Left ventricle myocardium inferior (tissue), 1 donor: ENCODE results near the gene FANCC. TPM values are rescaled to one million over a fixed set of nuclear protein-coding genes. Genes with fewer than 3 reads are reported as not detected.

ENCODE experiments used
- DNase-seq: peaks from one replicate; pipeline ENCODE4 v3.0.0-alpha.2; 2020
- H3K27ac ChIP-seq: fragments of 200-600 bp; replicated peaks from 2 replicates; pipeline ENCODE4 v1.8.0; 2021
- H3K27me3 ChIP-seq: fragments of 200-600 bp; 2 replicates; pipeline ENCODE4 v1.8.0; 2021; ENCODE audit warnings: low read depth
- H3K36me3 ChIP-seq: fragments of 200-600 bp; 2 replicates; pipeline ENCODE4 v1.8.0; 2021
- H3K4me1 ChIP-seq: fragments of 200-600 bp; 2 replicates; pipeline ENCODE4 v1.8.0; 2021
- H3K4me3 ChIP-seq: fragments of 200-600 bp; 2 replicates; pipeline ENCODE4 v1.8.0; 2021; ENCODE audit warnings: mild to moderate bottlenecking, moderate library complexity
- H3K9me3 ChIP-seq: fragments of 200-600 bp; replicated peaks from 2 replicates; pipeline ENCODE4 v1.8.0; 2021
- intact Hi-C: fragments of 100-400 bp; cut with micrococcal nuclease; formaldehyde crosslinking; loops from one replicate; pipeline ENCODE4 v1.11.0; 2022
- total RNA-seq: library from RNA; stranded (reverse); fragmentation: NEBNext Ultra II Directional; extraction: Animal tissue kit (Norgen Biotek cat#: 25700); gene quantifications from one replicate; pipeline ENCODE4 v1.2.1, GENCODE V29; 2021
- TF ChIP-seq, protein P1 (sequence below): fragments of 200-600 bp; IDR thresholded peaks from 2 replicates; pipeline ENCODE4 v1.8.0; 2021; ENCODE audit warnings: antibody characterized with exemption, mild to moderate bottlenecking, borderline replicate concordance
- donor health status: DM: no; HTN: yes; CAD: no; lungs with severe emphysema.

The FANCC gene
- total RNA-seq, 1 donor from 2014 or later: 4.1 TPM

GRCh38 chr9:95085861-95086563, 231.5 kb downstream of the FANCC start:
- no peaks in the 10 kb centered on the region for H3K9me3 ChIP-seq
- intact Hi-C loops: no loop called here
- H3K27ac ChIP-seq: peak overlapping the region; percentile 90
- TF ChIP-seq, protein P1, sequence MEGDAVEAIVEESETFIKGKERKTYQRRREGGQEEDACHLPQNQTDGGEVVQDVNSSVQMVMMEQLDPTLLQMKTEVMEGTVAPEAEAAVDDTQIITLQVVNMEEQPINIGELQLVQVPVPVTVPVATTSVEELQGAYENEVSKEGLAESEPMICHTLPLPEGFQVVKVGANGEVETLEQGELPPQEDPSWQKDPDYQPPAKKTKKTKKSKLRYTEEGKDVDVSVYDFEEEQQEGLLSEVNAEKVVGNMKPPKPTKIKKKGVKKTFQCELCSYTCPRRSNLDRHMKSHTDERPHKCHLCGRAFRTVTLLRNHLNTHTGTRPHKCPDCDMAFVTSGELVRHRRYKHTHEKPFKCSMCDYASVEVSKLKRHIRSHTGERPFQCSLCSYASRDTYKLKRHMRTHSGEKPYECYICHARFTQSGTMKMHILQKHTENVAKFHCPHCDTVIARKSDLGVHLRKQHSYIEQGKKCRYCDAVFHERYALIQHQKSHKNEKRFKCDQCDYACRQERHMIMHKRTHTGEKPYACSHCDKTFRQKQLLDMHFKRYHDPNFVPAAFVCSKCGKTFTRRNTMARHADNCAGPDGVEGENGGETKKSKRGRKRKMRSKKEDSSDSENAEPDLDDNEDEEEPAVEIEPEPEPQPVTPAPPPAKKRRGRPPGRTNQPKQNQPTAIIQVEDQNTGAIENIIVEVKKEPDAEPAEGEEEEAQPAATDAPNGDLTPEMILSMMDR: peak; percentile 12
- peaks cover 72% of the 10 kb centered on the region for H3K36me3 ChIP-seq
- no peak for DNase-seq
- peaks cover 100% of the 10 kb centered on the region for H3K4me1 ChIP-seq
- no peaks in the 10 kb centered on the region for H3K27me3 ChIP-seq
- no peak overlapping the region for H3K4me3 ChIP-seq

DNA sequence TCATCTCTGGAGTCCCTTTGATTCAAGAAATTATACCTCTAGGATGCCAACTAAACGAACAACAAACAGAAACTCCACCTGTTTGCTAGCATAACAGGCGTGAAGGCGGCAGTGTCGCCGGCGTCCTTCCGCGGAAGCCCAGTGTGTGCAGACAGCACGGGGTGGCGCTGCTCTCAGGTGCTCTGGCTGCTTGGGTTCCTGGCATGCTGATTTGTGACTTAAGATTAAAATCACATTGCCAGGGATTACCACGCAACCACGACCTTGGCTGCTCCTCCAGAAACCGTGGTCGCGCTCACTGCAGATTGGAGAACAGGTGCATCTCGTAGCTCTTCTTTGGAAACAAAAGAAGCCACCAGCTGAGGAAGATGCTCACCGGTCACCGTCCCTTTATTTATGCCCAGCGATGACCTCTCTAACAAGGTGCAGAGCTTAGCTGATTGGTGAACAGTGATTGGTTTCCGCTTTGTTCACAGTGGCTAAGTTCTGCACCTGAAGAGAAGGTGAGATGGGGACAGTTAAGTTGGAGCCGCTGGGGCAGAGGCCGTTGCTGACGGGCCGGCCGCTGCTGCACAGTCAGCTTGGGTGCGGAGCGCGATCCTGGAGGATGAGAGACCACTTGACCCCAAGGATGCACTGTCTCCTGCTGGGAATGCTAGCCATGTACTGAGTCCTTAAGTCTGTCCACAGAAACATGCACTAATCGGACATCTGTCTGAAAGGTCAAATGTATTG, 232.3 kb downstream of the FANCC start:
- no peak for DNase-seq
- intact Hi-C loops: no loop called here
- Histone ChIP-seq H3K27me3 (no peaks in the 10 kb centered on the region), H3K9me3 (no peaks in the 10 kb centered on the region), H3K27ac (peak overlapping the region; percentile 90), H3K4me1 (peaks cover 100% of the 10 kb centered on the region), H3K4me3 (no peak overlapping the region), H3K36me3 (peaks cover 79% of the 10 kb centered on the region)
- TF ChIP-seq, protein P1: no peak

DNA sequence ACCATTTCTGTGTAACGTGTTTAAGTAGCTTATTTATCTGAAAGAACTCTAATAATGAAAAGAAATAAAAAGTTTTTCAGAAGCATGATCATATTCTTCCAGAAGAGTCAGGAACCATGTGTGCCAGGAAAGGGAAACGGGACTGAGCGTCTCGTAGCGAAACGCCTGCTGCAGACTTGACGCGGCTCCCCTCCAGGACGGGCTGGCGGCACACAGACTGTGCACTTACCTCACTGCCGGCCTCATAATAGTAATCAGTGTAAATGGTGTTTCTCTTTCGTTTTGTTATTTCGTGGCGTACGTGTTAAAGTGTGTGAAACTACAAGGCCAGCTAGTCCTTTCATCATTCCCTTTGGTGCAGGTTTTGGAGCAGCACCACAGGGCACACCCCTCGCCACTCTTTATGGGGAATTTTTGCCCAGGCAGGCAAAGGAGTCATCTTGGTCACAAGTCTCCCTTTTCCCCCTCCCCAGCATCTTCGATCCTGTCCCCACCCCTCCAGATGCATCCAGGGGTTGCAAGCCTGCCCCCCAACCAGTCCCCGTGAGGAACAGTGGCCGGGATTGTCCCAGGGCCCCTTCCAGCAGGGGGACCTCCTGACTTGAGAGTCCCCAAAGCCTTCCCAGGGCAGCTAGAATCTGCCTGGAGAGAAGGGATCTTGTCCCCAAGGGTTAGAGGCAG, 233.1 kb downstream of the FANCC start:
- TF ChIP-seq, protein P1: no peak
- H3K9me3 ChIP-seq: no peaks in the 10 kb centered on the region
- H3K4me1 ChIP-seq: peaks cover 100% of the 10 kb centered on the region
- DNase-seq: no peak
- no peaks in the 10 kb centered on the region for H3K27me3 ChIP-seq
- peaks cover 74% of the 10 kb centered on the region for H3K36me3 ChIP-seq
- H3K27ac ChIP-seq: peak overlapping the region; percentile 90
- intact Hi-C loops: no loop called here
- peak overlapping the region; percentile 10 for H3K4me3 ChIP-seq

GRCh38 chr9:95083086-95083768, 234.3 kb downstream of the FANCC start:
- peak overlapping the region; percentile 90 for H3K27ac ChIP-seq
- H3K9me3 ChIP-seq: no peaks in the 10 kb centered on the region
- intact Hi-C loops: no loop called here
- H3K27me3 ChIP-seq: no peaks in the 10 kb centered on the region
- peaks cover 68% of the 10 kb centered on the region for H3K36me3 ChIP-seq
- DNase-seq: no peak
- H3K4me1 ChIP-seq: peaks cover 100% of the 10 kb centered on the region
- TF ChIP-seq, protein P1: no peak
- H3K4me3 ChIP-seq: no peak overlapping the region

DNA sequence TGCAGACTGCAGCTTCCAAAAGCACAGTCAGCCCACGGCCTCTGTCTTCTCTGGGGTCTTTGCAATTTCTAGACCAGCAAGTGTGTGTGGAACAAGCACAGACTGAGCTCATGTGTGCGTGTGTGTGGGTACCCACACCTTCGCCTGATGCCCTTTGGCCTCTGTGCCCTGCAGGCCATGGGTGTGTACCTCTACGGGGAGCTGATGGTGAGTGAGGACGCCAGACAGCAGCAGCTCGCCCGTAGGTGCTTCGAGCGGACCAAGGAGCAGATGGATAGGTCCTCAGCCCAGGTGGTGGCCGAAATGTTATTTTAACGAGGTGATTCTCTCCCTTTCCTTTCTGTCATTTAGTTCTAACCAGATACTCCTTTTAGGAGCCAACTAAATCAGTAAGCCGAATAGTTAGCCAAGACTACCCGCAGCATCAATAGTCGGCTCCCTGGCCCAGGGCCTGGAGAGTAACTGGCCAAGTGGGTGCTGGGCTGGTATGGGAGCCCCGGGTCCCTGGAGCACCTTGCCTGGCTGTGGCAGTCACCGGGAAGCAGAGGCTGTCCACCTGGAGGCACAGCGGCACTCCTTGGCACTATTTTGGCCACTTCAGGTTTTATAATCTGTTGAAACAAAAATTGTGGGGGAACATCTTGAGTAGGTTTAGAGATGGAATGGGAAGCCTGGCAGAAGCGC, 235.0 kb downstream of the FANCC start:
- H3K4me3 ChIP-seq: no peak overlapping the region
- DNase-seq: no peak
- intact Hi-C loops: no loop called here
- peaks cover 100% of the 10 kb centered on the region for H3K4me1 ChIP-seq
- H3K27ac ChIP-seq: peak overlapping the region; percentile 90
- TF ChIP-seq, protein P1: no peak
- no peaks in the 10 kb centered on the region for H3K9me3 ChIP-seq
- H3K36me3 ChIP-seq: peaks cover 66% of the 10 kb centered on the region
- no peaks in the 10 kb centered on the region for H3K27me3 ChIP-seq
